GM15510 (cell line): ENCODE results near the gene DOCK7.

ENCODE experiments used
- POLR2A ChIP-seq: IDR thresholded peaks from 3 replicates; pipeline ENCODE4 v1.6.1; 2011; ENCODE audit warnings: borderline replicate concordance; ENCODE audit not compliant: insufficient read length; ENCODE audit errors: extremely low read depth

Gene DOCK7

DNA sequence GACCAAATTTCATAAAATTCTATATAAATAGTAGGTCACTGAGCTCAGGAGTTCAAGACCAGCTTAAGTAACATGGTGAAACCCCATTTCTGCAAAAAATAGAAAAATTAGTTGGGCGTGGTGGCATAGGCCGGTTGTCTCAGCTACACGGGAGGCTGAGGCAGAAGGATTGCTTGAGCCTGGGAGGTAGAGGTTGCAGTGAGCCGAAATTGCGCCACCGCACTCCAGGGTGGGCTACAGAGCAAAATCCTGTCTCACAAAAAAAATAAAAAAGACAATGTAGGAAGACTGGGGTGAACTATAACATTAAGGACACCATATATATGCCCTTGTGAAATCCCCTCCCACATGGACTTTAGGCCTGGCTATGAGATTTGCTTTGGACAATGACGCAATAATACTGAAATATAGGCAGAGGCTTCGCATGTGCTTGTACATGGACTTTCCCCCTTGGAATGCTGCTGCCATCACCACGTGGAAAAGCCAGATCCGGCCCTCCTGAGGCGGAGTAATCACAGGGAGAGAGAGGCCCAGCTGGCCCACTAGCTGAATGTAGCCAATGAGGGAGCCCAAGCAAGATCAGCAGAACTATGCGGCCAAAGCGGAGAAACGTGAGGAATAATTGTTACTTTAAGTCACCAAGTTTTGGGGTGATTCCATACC is 264.5 kb downstream of the DOCK7 start:
- no peak for TF ChIP-seq POLR2A

DNA sequence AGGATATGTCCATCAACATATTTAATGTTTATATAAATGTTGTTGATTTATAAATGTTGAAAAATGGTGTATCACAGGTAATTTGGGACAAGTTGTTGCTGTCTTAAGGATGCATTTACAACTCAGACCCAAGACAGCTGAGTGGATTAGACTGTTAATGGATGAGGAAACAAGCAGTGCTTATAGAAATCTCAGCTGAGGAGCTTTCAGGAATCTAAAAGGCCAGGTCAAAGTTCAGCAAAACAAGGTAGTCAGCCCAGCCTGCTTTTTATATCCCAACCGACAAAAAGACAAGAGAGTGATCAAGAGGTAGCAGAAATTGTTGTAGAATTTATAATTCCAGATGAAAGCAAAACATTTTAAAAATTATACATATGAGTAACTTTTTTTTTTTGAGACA is 268.0 kb downstream of the DOCK7 start:
- TF ChIP-seq POLR2A, result no peak

DNA sequence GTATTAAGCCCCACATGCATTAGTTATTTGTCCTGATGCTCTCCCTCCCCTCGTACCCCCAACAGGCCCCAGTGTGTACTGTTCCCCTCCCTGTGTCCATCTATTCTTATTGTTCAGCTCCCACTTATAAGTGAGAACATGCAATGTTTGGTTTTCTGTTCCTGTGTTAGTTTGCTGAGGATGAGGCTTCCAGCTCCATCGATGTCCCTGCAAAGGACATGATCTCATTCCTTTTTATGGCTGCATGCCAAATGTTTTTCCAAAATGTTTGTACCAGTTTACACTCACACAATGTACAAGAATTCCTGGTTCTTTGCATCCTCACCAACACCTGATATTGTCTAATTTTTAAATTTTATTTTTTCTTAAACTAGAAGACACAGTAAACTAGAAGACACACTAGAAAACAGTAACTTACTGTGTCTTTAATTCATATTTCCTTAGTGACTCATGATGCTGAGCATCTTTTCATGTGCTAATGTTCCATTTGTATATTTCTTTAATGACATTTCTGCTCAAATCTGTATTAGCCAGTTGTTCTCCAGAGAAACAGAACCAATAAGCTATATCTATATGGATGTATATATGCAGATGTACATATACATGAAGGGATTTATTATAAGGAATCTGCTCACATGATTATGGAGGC is 270.7 kb downstream of the DOCK7 start:
- TF ChIP-seq POLR2A, result no peak

DNA sequence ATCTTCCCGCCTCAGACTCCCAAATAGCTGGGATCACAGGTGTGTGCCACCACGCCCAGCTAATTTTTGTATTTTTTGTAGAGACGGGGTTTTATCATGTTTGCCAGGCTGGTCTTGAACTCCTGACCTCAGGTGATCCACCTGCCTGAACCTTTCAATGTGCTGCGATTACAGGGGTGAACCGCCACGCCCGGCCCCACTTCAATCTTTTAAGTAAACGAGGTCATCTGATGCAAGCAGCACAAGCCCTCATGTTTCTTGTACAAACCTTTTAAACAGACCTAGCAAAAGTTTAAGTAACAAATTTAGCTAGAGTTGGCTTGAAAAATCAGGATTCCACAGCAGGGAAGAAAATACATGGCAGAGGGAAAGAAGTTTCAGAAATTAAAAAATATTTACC is 272.5 kb downstream of the DOCK7 start:
- no peak for TF ChIP-seq POLR2A

DNA sequence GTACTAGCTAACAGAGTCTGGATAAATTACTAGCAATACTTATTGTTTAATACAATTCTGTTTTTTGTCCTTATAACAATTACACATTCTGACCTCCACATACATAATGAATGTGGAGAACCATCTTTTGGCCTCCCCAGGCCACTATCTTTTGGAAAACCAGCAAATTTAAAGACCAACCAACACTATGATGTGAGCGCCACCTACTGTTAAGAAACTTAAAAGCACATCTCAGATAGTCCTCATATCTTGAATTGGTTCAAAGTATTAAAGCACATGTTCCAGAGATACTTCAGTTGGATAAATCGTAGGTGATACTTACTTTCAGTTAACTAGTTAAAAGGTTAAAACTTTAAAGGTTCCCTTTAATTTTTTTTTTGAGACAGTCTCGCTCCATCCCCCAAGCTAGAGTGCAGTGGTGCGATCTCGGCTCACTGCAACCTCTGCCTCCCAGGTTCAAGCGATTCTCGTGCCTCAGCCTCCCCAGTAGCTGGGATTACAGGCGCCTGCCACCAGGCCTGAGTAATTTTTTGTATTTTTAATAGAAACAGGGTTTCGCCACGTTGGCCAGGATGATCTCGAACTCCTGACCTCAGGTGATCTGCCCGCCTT is 280.7 kb downstream of the DOCK7 start:
- no peak for TF ChIP-seq POLR2A

DNA sequence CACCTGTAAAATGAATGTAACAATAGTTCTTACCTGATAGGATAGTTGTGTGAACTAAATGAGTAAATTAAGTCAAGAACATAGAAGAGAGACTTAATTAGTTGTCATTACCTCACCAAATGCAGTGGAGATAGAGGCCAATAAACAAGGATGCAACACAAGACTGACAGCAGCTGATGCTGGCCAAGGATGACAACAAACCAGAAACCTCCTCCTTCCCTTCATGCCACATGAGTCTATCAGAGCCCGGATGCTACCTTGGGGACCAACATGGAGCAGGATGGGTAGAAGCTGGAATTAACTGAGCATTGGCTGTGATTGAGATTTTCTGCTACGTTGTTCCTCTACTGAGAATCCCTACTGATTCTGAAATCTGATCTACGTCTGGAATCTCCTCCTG is 281.6 kb downstream of the DOCK7 start:
- no peak for TF ChIP-seq POLR2A

DNA sequence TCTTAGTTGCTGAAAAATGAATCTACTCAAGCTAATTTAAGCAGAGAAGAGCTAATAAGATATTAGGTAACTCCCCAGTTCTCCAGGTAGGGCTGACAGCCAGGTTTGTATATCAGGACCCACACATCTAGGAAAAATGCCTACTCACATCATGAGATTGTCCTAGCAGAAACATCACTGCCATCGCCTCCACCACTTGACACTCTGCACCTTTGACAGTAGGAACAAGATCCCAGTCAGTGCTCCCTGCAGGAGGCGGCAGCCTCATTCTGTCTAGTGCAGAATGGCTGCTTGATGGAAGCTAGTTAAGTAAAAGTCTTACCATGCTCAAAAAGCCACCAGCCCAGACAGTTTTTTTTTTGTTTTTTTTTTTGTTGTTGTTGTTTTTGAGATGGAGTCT is 282.9 kb downstream of the DOCK7 start:
- no peak for TF ChIP-seq POLR2A
